ENCODE measurements around the gene CDYL. TPM values are rescaled to one million over a fixed set of nuclear protein-coding genes. Genes with fewer than 3 reads are reported as not detected.

The CDYL gene
- total and polyA plus RNA-seq, 11 donors = 4.3 to 45.2 (median 30.6) TPM

- Histone ChIP-seq H3K36me3 (no peaks in the 10 kb centered on the region), H3K27ac (no peak overlapping the region), H3K27me3 (no peaks in the 10 kb centered on the region), H3K4me3 (no peak overlapping the region), H3K9me3 (peaks cover 0 to 1% (median 0%) of the 10 kb centered on the region in 12 donors), H3K4me1 (peaks cover 0 to 56% (median 35%) of the 10 kb centered on the region in 12 donors)
- ATAC-seq (no peak), DNase-seq (no peak)
- TF ChIP-seq POLR2A (IDR thresholded peaks at IDR 0.05) = no peak
- TF ChIP-seq CTCF (IDR thresholded peaks at IDR 0.05) = peak in 2 of 12 donors; percentile 0 to 1
- intact Hi-C loops (cut with DNase I) = no loop called here
- 48 to 62% (median 55%) methylated on average over 7 of the region's 7 CpGs for WGBS, 4 donors
These were observed 30.1 kb downstream of the CDYL start for GRCh38 chr6:4806337-4806725.

- DNase-seq = no peak
- 49 to 69% (median 57%) methylated on average over 9 of the region's 9 CpGs for WGBS, 4 donors
- Histone ChIP-seq H3K4me1 (peaks cover 0 to 56% (median 39%) of the 10 kb centered on the region in 12 donors), H3K36me3 (no peaks in the 10 kb centered on the region), H3K27me3 (no peaks in the 10 kb centered on the region), H3K4me3 (no peak overlapping the region), H3K27ac (no peak overlapping the region), H3K9me3 (no peaks in the 10 kb centered on the region)
- intact Hi-C loops (cut with DNase I) = no loop called here
- ATAC-seq = no peak
- TF ChIP-seq CTCF (IDR thresholded peaks at IDR 0.05) (no peak), POLR2A (IDR thresholded peaks at IDR 0.05) (no peak)
These were observed 30.6 kb downstream of the CDYL start for GRCh38 chr6:4806791-4807190.

GRCh38 chr6:4808396-4808795 is 32.2 kb downstream of the CDYL start:
- 97 to 98% (median 98%) methylated on average over 6 of the region's 6 CpGs for WGBS, 4 donors
- intact Hi-C loops (cut with DNase I) = no loop called here
- H3K4me3 ChIP-seq = no peak overlapping the region
- H3K36me3 ChIP-seq = no peaks in the 10 kb centered on the region
- DNase-seq (no peak), ATAC-seq (no peak)
- peaks cover 0 to 50% (median 34%) of the 10 kb centered on the region in 12 donors for H3K4me1 ChIP-seq
- no peaks in the 10 kb centered on the region for H3K9me3 ChIP-seq
- TF ChIP-seq CTCF (IDR thresholded peaks at IDR 0.05) (no peak), POLR2A (IDR thresholded peaks at IDR 0.05) (no peak)
- no peaks in the 10 kb centered on the region for H3K27me3 ChIP-seq
- no peak overlapping the region for H3K27ac ChIP-seq

- DNase-seq (no peak), ATAC-seq (no peak)
- Histone ChIP-seq H3K27ac (no peak overlapping the region), H3K27me3 (no peaks in the 10 kb centered on the region), H3K36me3 (no peaks in the 10 kb centered on the region), H3K4me1 (peaks cover 0 to 43% (median 28%) of the 10 kb centered on the region in 12 donors), H3K9me3 (no peaks in the 10 kb centered on the region), H3K4me3 (no peak overlapping the region)
- intact Hi-C loops (cut with DNase I) = no loop called here
- TF ChIP-seq CTCF (IDR thresholded peaks at IDR 0.05) (no peak), POLR2A (IDR thresholded peaks at IDR 0.05) (no peak)
- 78 to 84% (median 81%) methylated on average over 5 of the region's 5 CpGs for WGBS, 4 donors
These were observed 34.1 kb downstream of the CDYL start for GRCh38 chr6:4809999-4810918.

Measured in heart left ventricle (tissue), 16 donors.